NCI-H69 (cell line): ENCODE data around the gene CDH23.
A peak's percentile ranks its signal among the peaks of the same experiment; 100 is the strongest.

ENCODE experiments used
- DNase-seq: peaks from one replicate; lab custom pipeline; 2025; lab: John Stamatoyannopoulos, UW

Gene CDH23

GRCh38 chr10:71486484-71487114 lies 89.9 kb downstream of the CDH23 start:
- peak; percentile 54 for DNase-seq

GRCh38 chr10:71487726-71488125 lies 91.0 kb downstream of the CDH23 start:
- no peak for DNase-seq

- no peak for DNase-seq
Observed at GRCh38 chr10:71489077-71489476, 92.4 kb downstream of the CDH23 start.

- DNase-seq = no peak
Observed at GRCh38 chr10:71492872-71493271, 96.2 kb downstream of the CDH23 start.

- DNase-seq = no peak
Observed at GRCh38 chr10:71493741-71494140, 97.0 kb downstream of the CDH23 start.

GRCh38 chr10:71494476-71494875 lies 97.8 kb downstream of the CDH23 start:
- no peak for DNase-seq

GRCh38 chr10:71494980-71495381 lies 98.3 kb downstream of the CDH23 start:
- peak; percentile 9 for DNase-seq

- DNase-seq = peak; percentile 47
Observed at GRCh38 chr10:71496927-71497762, 100.4 kb downstream of the CDH23 start.

- DNase-seq = no peak
Observed at GRCh38 chr10:71497763-71498326, 101.1 kb downstream of the CDH23 start.

- no peak for DNase-seq
Observed at GRCh38 chr10:71501402-71501801, 104.7 kb downstream of the CDH23 start.

GRCh38 chr10:71502190-71502589 lies 105.5 kb downstream of the CDH23 start:
- DNase-seq = no peak

- peak; percentile 23 for DNase-seq
Observed at GRCh38 chr10:71502851-71503250, 106.1 kb downstream of the CDH23 start.

GRCh38 chr10:71504168-71504567 lies 107.4 kb downstream of the CDH23 start:
- no peak for DNase-seq

GRCh38 chr10:71504570-71504969 lies 107.8 kb downstream of the CDH23 start:
- DNase-seq = no peak

GRCh38 chr10:71505862-71506261 lies 109.1 kb downstream of the CDH23 start:
- no peak for DNase-seq

- DNase-seq = no peak
Observed at GRCh38 chr10:71509444-71509843, 112.7 kb downstream of the CDH23 start.

GRCh38 chr10:71511206-71511605 lies 114.5 kb downstream of the CDH23 start:
- no peak for DNase-seq

GRCh38 chr10:71512312-71512711 lies 115.6 kb downstream of the CDH23 start:
- DNase-seq = no peak

GRCh38 chr10:71512761-71513539 lies 116.2 kb downstream of the CDH23 start:
- peak; percentile 54 for DNase-seq

GRCh38 chr10:71513540-71513853 lies 116.8 kb downstream of the CDH23 start:
- DNase-seq = no peak

- DNase-seq = no peak
Observed at GRCh38 chr10:71513936-71514335, 117.2 kb downstream of the CDH23 start.

GRCh38 chr10:71515531-71516172 lies 118.9 kb downstream of the CDH23 start:
- DNase-seq = no peak
